ENCODE measurements around the gene DLGAP3. TPM values are rescaled to one million over a fixed set of nuclear protein-coding genes. Genes with fewer than 3 reads are reported as not detected.
"Not testable (repeated sequence)": the region's sequence is repeated elsewhere in the genome, so short reads cannot be mapped to it uniquely, and the experiment has no call there.

Gene DLGAP3
- total and polyA plus RNA-seq, 5 experiments from 2014 or later: 0.06 to 0.81 (median 0.27) TPM

GRCh38 chr1:34967672-34968071 is 38.2 kb upstream of the DLGAP3 start:
- not testable (repeated sequence) for H3K4me3 Mint-ChIP-seq, H3K36me3 Mint-ChIP-seq, H3K27ac Mint-ChIP-seq, DNase-seq, ATAC-seq, H3K27me3 Mint-ChIP-seq, H3K9me3 Mint-ChIP-seq
- POLR2A ChIA-PET: interaction anchor here (0.7 kb wide), 1 partner anchor 196 kb away, joined by 3 read pairs; no protein-coding TSS in a partner anchor
- H3K4me1 Mint-ChIP-seq: peaks cover 4 to 25% (median 6%) of the 10 kb centered on the region in 4 donors

- H3K4me1 Mint-ChIP-seq: peaks cover 0 to 14% (median 5%) of the 10 kb centered on the region in 4 donors
- POLR2A ChIA-PET: no interaction called here
- H3K36me3 Mint-ChIP-seq: no peaks in the 10 kb centered on the region
- no peaks in the 10 kb centered on the region for H3K27me3 Mint-ChIP-seq
- H3K9me3 Mint-ChIP-seq: peaks cover 0 to 4% (median 0%) of the 10 kb centered on the region in 9 donors
- no peak overlapping the region for H3K27ac Mint-ChIP-seq
- no peak overlapping the region for H3K4me3 Mint-ChIP-seq
- DNase-seq: no peak
- ATAC-seq: no peak
These were observed 36.1 kb upstream of the DLGAP3 start for GRCh38 chr1:34965597-34965996.

GRCh38 chr1:34950428-34950827 is 21.0 kb upstream of the DLGAP3 start:
- Mint-ChIP-seq H3K9me3 (peaks cover 0 to 10% (median 3%) of the 10 kb centered on the region in 9 donors), H3K4me3 (no peak overlapping the region), H3K4me1 (no peaks in the 10 kb centered on the region), H3K27ac (no peak overlapping the region), H3K36me3 (peaks cover 6 to 16% (median 12%) of the 10 kb centered on the region in 3 donors), H3K27me3 (peaks cover 4 to 24% (median 18%) of the 10 kb centered on the region in 5 donors)
- ATAC-seq (no peak), DNase-seq (no peak)
- POLR2A ChIA-PET: no interaction called here

DNA sequence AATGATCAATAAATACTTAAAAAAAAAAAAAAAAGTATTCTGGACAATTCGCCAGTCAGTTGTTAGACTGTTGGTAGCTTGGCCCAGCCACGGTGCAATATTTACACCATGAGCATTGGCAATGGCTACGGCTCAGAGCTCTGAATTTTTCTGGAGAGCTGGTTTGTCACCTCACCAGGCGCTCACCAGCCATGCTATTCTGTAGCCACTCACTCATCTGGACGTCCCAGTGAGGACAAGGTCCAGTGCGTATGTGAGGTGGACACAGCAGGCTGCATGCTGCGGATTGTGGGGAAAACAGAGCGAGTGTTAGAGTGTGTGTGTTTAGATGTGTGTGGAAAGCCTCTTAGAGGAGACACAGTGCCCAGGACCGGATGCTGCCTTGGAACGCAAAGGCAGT is 19.3 kb upstream of the DLGAP3 start:
- DNase-seq, H3K9me3 Mint-ChIP-seq, ATAC-seq, H3K4me1 Mint-ChIP-seq, H3K27ac Mint-ChIP-seq, H3K4me3 Mint-ChIP-seq, POLR2A ChIA-PET: not testable (repeated sequence)
- Mint-ChIP-seq H3K36me3 (peaks cover 2 to 16% (median 12%) of the 10 kb centered on the region in 3 donors), H3K27me3 (peaks cover 7 to 27% (median 25%) of the 10 kb centered on the region in 5 donors)

GRCh38 chr1:34947641-34948314 is 18.3 kb upstream of the DLGAP3 start:
- peaks cover 2 to 13% (median 12%) of the 10 kb centered on the region in 3 donors for H3K36me3 Mint-ChIP-seq
- ATAC-seq, POLR2A ChIA-PET, H3K9me3 Mint-ChIP-seq, DNase-seq, H3K4me1 Mint-ChIP-seq, H3K4me3 Mint-ChIP-seq, H3K27ac Mint-ChIP-seq: not testable (repeated sequence)
- peaks cover 8 to 33% (median 27%) of the 10 kb centered on the region in 5 donors for H3K27me3 Mint-ChIP-seq

DNA sequence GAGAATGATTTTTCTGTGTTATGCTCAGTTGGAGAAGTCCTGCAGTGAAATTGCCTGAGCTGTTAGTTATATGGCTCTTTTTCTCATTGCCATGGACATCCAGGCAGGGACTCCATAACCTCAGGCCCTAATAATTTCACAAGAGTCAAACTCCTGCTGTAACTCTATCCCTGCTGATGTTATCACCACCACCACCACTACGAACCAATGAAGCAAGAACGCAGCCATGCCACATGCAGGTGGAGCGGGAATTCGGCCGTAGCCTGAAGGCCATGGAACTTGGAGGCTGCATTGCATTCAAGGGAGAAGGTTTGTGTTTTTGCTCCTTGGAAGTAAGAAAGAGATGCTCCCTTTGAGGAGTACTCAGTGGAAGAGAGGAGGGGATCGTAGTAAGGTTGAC is 16.8 kb upstream of the DLGAP3 start:
- Mint-ChIP-seq H3K27me3 (peaks cover 11 to 33% (median 23%) of the 10 kb centered on the region in 5 donors), H3K4me3 (no peak overlapping the region), H3K36me3 (peaks cover 2 to 8% (median 7%) of the 10 kb centered on the region in 3 donors), H3K4me1 (no peaks in the 10 kb centered on the region), H3K27ac (no peak overlapping the region), H3K9me3 (peaks cover 0 to 10% (median 3%) of the 10 kb centered on the region in 9 donors)
- DNase-seq (no peak), ATAC-seq (no peak)
- POLR2A ChIA-PET: interaction anchor here (0.6 kb wide), 1 partner anchor 438 kb away, joined by 3 read pairs; no protein-coding TSS in a partner anchor

DNA sequence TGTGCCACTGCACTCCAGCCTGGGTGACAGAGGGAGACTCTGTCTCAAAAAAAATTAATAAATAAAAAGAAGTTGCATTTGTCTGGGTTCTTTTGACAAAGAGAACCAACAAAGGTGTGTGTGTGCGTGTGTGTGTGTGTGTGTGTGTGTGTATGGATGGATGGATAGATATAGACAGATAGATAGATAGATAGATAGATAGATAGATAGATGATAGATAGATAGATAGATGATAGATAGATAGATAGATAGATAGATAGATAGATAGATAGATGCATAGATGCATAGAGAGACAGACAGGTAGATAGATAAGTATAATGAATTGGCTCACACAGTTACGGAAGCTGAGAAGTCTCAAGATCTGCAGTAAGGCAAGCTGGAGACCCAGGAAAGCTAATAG is 12.3 kb upstream of the DLGAP3 start:
- POLR2A ChIA-PET: not testable (repeated sequence)

GRCh38 chr1:34930702-34931071 is 1.2 kb upstream of the DLGAP3 start:
- peaks cover 15 to 52% (median 36%) of the 10 kb centered on the region in 5 donors for H3K27me3 Mint-ChIP-seq
- POLR2A ChIA-PET: no interaction called here
- no peak overlapping the region for H3K27ac Mint-ChIP-seq
- no peak for ATAC-seq
- H3K9me3 Mint-ChIP-seq: peaks cover 0 to 3% (median 0%) of the 10 kb centered on the region in 9 donors
- peaks cover 0 to 2% (median 0%) of the 10 kb centered on the region in 3 donors for H3K36me3 Mint-ChIP-seq
- H3K4me3 Mint-ChIP-seq: peak overlapping the region in 9 of 10 donors; percentile 39 to 75 (median 49)
- DNase-seq: no peak
- peaks cover 6 to 10% (median 8%) of the 10 kb centered on the region in 4 donors for H3K4me1 Mint-ChIP-seq

More for the DNA sequence above, 12.3 kb upstream of the DLGAP3 start:
- not testable (repeated sequence) for DNase-seq, ATAC-seq, H3K27ac Mint-ChIP-seq, H3K4me3 Mint-ChIP-seq, H3K36me3 Mint-ChIP-seq, H3K4me1 Mint-ChIP-seq, H3K9me3 Mint-ChIP-seq
- H3K27me3 Mint-ChIP-seq: peaks cover 10 to 48% (median 28%) of the 10 kb centered on the region in 5 donors

DNA sequence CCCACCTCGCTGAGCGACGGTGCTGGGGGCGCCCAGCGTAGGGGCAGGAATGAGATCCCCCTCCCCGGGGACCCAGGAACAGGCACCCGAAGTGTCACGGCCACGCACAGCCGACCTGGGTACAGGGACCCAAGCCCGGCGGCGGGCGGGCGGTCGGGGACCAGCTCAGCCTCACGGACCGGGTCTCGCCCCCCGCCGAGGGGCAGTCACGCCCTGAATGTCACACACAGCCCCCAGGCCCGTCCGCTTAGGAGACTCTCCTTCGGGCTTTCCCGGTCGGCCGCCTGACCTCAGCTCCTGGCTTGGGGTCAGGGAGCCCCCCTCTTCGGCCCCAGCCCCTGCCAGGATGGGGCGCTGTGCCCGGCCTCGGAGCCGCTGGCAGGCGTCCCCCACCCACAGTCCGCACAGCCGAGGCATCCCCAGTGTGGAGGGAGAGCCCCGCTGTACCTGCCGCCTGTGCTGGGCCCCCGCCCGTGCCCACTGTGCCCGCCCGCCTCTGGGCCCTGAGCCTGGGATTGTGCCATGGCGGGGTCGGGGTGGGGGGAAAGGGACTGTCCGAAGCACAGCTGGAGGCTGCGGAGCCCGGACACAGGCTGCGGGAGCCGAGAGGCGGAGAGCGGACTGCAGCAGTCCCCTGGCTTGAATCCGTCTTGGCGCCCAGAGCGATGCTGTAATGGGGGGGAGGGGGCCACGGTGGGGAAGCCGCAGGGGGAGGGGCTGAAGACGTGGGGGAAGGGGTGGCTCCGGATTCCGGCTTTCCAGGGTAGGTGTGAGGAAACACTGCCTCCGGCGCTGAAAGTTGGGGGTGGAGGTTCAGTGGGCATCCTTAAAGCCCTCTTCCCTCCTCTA is 627 bp upstream of the DLGAP3 start:
- ATAC-seq (peak; percentile 21 to 39), DNase-seq (no peak)
- H3K9me3 Mint-ChIP-seq: peaks cover 0 to 3% (median 0%) of the 10 kb centered on the region in 9 donors
- peak overlapping the region in 9 of 10 donors; percentile 39 to 75 (median 49) for H3K4me3 Mint-ChIP-seq
- POLR2A ChIA-PET: no interaction called here
- peaks cover 6 to 10% (median 8%) of the 10 kb centered on the region in 4 donors for H3K4me1 Mint-ChIP-seq
- peaks cover 0 to 2% (median 0%) of the 10 kb centered on the region in 3 donors for H3K36me3 Mint-ChIP-seq
- H3K27ac Mint-ChIP-seq: no peak overlapping the region
- peaks cover 17 to 57% (median 39%) of the 10 kb centered on the region in 5 donors for H3K27me3 Mint-ChIP-seq

DNA sequence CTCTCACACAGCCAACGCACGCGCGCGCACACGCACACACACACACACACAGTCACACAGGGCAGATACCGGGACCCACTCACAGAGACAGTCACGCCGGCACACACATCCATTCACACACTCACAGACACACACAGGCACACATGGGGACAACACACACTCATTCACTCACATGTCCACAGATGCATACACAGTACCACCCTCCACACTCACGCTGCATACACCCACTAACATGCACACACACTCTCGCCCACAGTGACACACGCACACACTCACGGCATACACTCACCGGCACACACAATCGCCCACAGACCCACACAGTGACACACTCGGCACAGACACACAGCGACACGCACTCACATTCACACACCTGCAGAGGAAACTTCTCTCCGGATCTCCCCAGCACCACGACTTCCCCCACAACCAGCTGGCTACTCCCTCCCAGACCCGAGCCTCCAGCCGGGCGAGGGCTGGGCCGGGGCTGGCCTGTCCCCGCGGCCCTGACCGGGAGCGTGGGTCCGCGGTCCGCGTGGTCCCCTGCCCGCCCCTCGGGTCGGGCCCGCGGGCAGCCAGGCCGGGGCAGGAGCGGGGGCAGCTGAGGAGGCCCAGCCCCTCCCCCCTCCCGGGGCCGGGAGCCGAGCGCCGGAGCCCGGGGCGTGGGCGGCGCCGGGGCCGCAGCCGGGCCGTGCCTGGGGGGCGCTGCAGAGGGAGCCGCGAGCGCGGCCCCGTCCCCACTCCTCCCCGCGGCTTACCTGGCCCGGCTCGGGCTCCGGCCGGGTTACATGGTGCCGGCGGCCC is 552 bp downstream of the DLGAP3 start:
- Mint-ChIP-seq H3K27me3 (peaks cover 26 to 68% (median 47%) of the 10 kb centered on the region in 5 donors), H3K9me3 (peaks cover 0 to 8% (median 0%) of the 10 kb centered on the region in 9 donors), H3K4me3 (peak overlapping the region; percentile 63 to 92 (median 87)), H3K4me1 (peaks cover 8 to 16% (median 10%) of the 10 kb centered on the region in 4 donors), H3K36me3 (peaks cover 0 to 2% (median 0%) of the 10 kb centered on the region in 3 donors), H3K27ac (peak overlapping the region in 4 of 10 donors; percentile 3 to 79 (median 44))
- peak; percentile 37 to 48 for ATAC-seq
- DNase-seq: peak in 3 of 10 donors; percentile 13 to 19 (median 14)
- POLR2A ChIA-PET: interaction anchor here (0.5 kb wide), 1 partner anchor 116 kb away, joined by 3 read pairs; no protein-coding TSS in a partner anchor

GRCh38 chr1:34928066-34928696 is 1.3 kb downstream of the DLGAP3 start:
- Mint-ChIP-seq H3K4me1 (peaks cover 8 to 16% (median 10%) of the 10 kb centered on the region in 4 donors), H3K27ac (peak overlapping the region in 1 of 10 donors; percentile 3), H3K27me3 (peaks cover 30 to 76% (median 49%) of the 10 kb centered on the region in 5 donors), H3K4me3 (peak overlapping the region; percentile 63 to 92 (median 87)), H3K9me3 (peaks cover 0 to 8% (median 0%) of the 10 kb centered on the region in 9 donors), H3K36me3 (peaks cover 0 to 2% (median 0%) of the 10 kb centered on the region in 3 donors)
- POLR2A ChIA-PET: no interaction called here
- ATAC-seq (peak in 1 of 2 donors; percentile 29), DNase-seq (peak in 1 of 10 donors; percentile 7)
